GM19395 (cell line): ENCODE data around the gene AHNAK.
"Not testable (repeated sequence)": the region's sequence is repeated elsewhere in the genome, so short reads cannot be mapped to it uniquely, and the experiment has no call there.

ENCODE experiments used
- ATAC-seq: cut with Tn5 transposase; IDR thresholded peaks from one replicate; pipeline ENCODE4 v1.9.1; 2021; ENCODE audit warnings: mild to moderate bottlenecking, moderate library complexity; ENCODE audit not compliant: unreplicated experiment

Gene AHNAK

DNA sequence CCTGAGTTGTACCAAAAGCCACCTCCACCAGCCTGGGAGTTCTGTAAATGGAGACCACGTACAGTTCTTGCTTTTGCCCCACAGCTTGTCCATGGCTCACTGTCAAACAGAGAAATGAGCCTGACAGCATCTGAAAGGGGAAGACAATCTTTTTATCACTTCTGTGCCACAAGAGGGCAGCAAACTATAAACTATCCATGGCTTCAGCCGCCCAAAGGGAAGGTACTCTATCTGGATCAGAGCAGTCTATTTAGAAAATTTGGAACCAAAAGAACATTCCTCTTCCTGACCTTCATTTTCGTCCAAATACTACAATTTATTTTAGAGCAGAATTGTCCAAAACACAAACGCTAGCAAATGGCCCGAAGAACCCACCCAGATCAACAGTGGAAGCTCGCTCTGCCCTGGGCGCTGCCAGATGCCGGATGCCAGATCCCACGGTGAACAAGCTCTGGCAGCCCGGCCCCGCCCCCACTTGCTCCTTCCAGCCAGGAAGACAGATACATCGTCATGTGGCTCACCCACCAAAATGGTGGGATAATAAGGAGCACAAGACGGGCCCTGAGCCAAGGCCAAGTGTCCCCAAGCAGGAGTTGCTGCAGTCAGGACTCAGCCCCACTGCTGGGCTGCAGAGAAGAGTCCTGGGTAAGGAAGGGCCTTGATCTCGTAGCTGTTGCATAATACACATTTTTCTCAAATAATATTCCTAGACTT, 151.6 kb downstream of the AHNAK start:
- no peak for ATAC-seq

DNA sequence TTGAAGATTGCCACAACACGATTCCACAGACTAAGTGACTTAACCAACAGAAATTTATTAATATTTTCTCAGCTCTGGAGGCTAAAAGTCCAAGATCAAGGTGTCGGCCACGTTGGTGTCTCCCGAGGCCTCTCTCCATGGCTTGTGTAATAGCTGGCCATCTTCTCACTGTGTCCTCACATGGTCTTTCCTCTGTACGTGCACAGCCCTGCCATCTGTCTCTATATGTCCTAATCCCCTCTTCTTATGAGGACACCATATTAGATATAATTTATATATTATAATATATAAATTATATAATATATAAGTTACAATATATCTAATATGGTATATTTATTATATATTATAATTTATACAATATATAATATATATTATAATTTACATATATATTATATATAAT, 152.9 kb downstream of the AHNAK start:
- ATAC-seq: no peak

- ATAC-seq: no peak
Observed at GRCh38 chr11:62393061-62393611, 153.5 kb downstream of the AHNAK start.

DNA sequence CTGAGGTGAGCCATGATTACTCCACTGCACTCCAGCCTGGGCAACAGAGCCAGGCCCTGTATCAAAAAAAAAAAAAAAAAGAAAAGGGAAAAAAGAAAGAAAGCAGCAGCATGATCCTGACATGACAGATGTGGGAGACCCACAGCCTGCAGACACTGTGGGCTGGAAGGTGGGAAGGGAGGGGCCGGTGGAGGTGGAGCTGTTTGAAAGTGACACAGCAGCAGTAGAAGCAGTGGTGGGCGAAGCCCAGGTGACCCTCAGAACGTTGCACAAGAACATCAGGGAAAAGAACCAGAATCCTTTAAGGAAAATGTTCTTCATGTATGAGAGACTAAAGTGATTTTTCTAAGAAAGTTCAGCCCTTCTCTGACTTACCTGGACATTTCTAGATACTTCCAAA, 154.1 kb downstream of the AHNAK start:
- no peak for ATAC-seq

- no peak for ATAC-seq
Observed at GRCh38 chr11:62391642-62392425, 154.8 kb downstream of the AHNAK start.

DNA sequence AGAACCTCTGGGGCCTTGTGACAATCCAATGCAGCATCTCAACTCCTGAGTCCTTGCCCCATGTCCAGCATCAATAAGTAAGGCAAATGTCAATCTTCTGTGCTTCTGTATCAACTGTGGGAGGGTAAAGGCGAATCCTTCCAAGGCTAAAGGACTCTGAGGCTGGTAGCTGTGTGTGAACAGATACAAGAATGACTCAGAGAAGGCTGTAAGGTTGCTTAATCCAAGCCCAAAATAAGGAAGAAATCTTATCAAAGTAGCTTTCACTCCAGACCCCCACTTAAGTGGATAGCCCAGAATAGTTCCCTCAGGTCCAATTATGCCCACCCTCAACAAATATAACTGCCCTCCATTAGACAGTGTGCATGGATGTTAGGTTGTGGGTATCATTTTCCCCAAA, 155.9 kb downstream of the AHNAK start:
- no peak for ATAC-seq

GRCh38 chr11:62390237-62390636, 156.4 kb downstream of the AHNAK start:
- no peak for ATAC-seq

DNA sequence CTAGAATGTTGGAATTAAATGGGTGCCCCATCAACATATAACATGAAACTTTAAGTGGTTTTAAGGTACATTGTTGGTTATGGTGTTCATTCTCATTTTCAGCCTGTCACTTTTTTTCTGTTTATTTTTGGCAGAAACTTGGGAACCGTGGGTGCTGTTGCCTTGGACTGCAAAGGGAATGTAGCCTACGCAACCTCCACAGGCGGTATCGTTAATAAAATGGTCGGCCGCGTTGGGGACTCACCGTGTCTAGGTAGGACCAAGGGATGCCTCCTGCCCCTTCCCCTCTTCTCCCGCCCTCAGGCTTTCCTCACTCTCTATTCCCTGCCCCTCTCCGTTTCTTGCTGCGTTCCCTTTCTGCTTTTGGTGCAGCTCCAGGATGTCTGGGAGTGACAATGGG, 157.6 kb downstream of the AHNAK start:
- no peak for ATAC-seq

DNA sequence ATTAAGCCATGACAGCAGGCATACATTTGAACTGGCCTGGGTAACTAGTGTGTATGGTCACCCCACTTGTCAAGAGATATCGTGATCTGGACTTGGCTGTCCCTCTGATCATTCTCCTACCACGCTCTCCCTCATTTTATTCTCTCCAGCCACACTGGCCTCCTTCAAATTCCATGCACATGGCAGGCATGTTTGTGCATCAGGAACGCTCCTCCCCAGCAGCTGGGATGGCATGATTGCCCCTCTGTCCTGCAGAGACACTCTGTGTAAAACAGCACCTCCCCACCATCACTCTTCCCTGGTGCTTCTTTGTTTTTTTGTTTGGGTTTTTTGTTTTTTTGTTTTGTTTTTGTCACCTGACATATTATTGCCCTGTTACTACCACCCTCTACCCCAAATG, 159.2 kb downstream of the AHNAK start:
- ATAC-seq: no peak

GRCh38 chr11:62386083-62386482, 160.5 kb downstream of the AHNAK start:
- ATAC-seq: not testable (repeated sequence)

- ATAC-seq: no peak
Observed at GRCh38 chr11:62383822-62384221, 162.8 kb downstream of the AHNAK start.
